HEK293 (cell line): Measurements from ENCODE around the gene PUDP.

Experiments
- CTCF ChIA-PET: fragments of 350-600 bp; formaldehyde crosslinking; extraction: SDS; loops from one replicate; lab custom pipeline; 2021; ENCODE audit warnings: antibody characterized with exemption; lab: Yijun Ruan, JAX
- POLR2A ChIA-PET: fragments of 300-600 bp; formaldehyde crosslinking; extraction: SDS; loops from one replicate; lab custom pipeline; 2020; ENCODE audit warnings: antibody characterized with exemption, inconsistent platforms; lab: Yijun Ruan, JAX
- H3K27ac ChIP-seq: fragments of 200-500 bp; sonication (Bioruptor generic); 2 replicates; pipeline ENCODE4 v1.5.1; 2014; ENCODE audit warnings: low read depth, low read length, control low read depth, inconsistent platforms; ENCODE audit errors: extremely low read depth
- H3K36me3 ChIP-seq, 2 experiments: fragments of 200-500 bp in 1 of 2; sonication (Bioruptor generic) in 1 of 2; 1 replicate in 1 of 2; 2 replicates in 1 of 2; pipeline ENCODE4 v1.5.1; 2014 to 2017; ENCODE audit warnings: inconsistent platforms in 2 of 2, low read length in 2 of 2; ENCODE audit not compliant: control insufficient read depth in 2 of 2, insufficient read depth in 1 of 2
- H3K4me1 ChIP-seq: fragments of 200-500 bp; sonication (Bioruptor generic); 2 replicates; pipeline ENCODE4 v1.5.1; 2014; ENCODE audit warnings: mild to moderate bottlenecking, low read length, inconsistent platforms; ENCODE audit not compliant: control insufficient read depth, insufficient read depth
- H3K4me3 ChIP-seq: 2 replicates; pipeline ENCODE4 v1.5.1; 2011; ENCODE audit warnings: low read depth, mild to moderate bottlenecking, control low read depth, low read length, moderate library complexity
- H3K9me3 ChIP-seq: fragments of 200-500 bp; sonication (Bioruptor generic); 2 replicates; pipeline ENCODE4 v1.5.1; 2014; ENCODE audit warnings: low read depth, low read length, inconsistent platforms; ENCODE audit not compliant: control insufficient read depth, insufficient read depth
- GFI1B ChIP-seq: fragments of 450-650 bp; formaldehyde crosslinking; IDR thresholded peaks from 2 replicates; pipeline ENCODE4 v1.5.1; 2016; ENCODE audit warnings: missing biosample characterization, missing genetic modification characterization
- GLI4 ChIP-seq: fragments of 450-650 bp; formaldehyde crosslinking; IDR thresholded peaks from 2 replicates; pipeline ENCODE4 v1.5.1; 2016; ENCODE audit warnings: missing biosample characterization, missing genetic modification characterization
- GLIS2 ChIP-seq: fragments of 450-650 bp; formaldehyde crosslinking; IDR thresholded peaks from 2 replicates; pipeline ENCODE4 v1.5.1; 2016; ENCODE audit warnings: missing biosample characterization, missing genetic modification characterization
- HOXA7 ChIP-seq: sonication (generic); formaldehyde crosslinking; IDR thresholded peaks from 2 replicates; pipeline ENCODE4 v1.8.1; 2022; ENCODE audit warnings: missing genetic modification reagents, borderline replicate concordance
- OVOL3 ChIP-seq: fragments of 450-650 bp; formaldehyde crosslinking; IDR thresholded peaks from 2 replicates; pipeline ENCODE4 v1.5.1; 2016; ENCODE audit warnings: missing biosample characterization, missing genetic modification characterization
- SP7 ChIP-seq: fragments of 450-650 bp; formaldehyde crosslinking; IDR thresholded peaks from 2 replicates; pipeline ENCODE4 v1.5.1; 2016; ENCODE audit warnings: missing biosample characterization, missing genetic modification characterization
- ZBTB10 ChIP-seq: fragments of 450-650 bp; formaldehyde crosslinking; IDR thresholded peaks from 2 replicates; pipeline ENCODE4 v1.5.1; 2016; ENCODE audit warnings: missing biosample characterization, missing genetic modification characterization
- ZNF112 ChIP-seq: fragments of 450-650 bp; formaldehyde crosslinking; IDR thresholded peaks from 2 replicates; pipeline ENCODE4 v1.5.0; 2017; ENCODE audit warnings: missing biosample characterization, missing genetic modification characterization
- ZNF132 ChIP-seq: fragments of 450-650 bp; formaldehyde crosslinking; IDR thresholded peaks from 2 replicates; pipeline ENCODE4 v1.5.1; 2017; ENCODE audit warnings: missing biosample characterization, missing genetic modification characterization, borderline replicate concordance
- ZNF174 ChIP-seq: fragments of 450-650 bp; formaldehyde crosslinking; IDR thresholded peaks from 2 replicates; pipeline ENCODE4 v1.5.0; 2017; ENCODE audit warnings: missing biosample characterization, mild to moderate bottlenecking, missing genetic modification characterization
- ZNF19 ChIP-seq: fragments of 450-650 bp; formaldehyde crosslinking; IDR thresholded peaks from 2 replicates; pipeline ENCODE4; 2016; ENCODE audit warnings: missing biosample characterization, missing genetic modification characterization, low read depth
- ZNF311 ChIP-seq: fragments of 450-650 bp; formaldehyde crosslinking; IDR thresholded peaks from 2 replicates; pipeline ENCODE4 v1.5.1; 2017; ENCODE audit warnings: missing biosample characterization, missing genetic modification characterization, borderline replicate concordance
- ZNF324 ChIP-seq: fragments of 450-650 bp; formaldehyde crosslinking; IDR thresholded peaks from 2 replicates; pipeline ENCODE4 v1.5.1; 2016; ENCODE audit warnings: missing biosample characterization, missing genetic modification characterization
- ZNF362 ChIP-seq: fragments of 450-650 bp; formaldehyde crosslinking; IDR thresholded peaks from 2 replicates; pipeline ENCODE4 v1.5.1; 2016; ENCODE audit warnings: missing biosample characterization, missing genetic modification characterization
- ZNF366 ChIP-seq: fragments of 450-650 bp; formaldehyde crosslinking; conservative IDR thresholded peaks from 2 replicates; pipeline ENCODE4 v1.5.1; 2016; ENCODE audit warnings: missing biosample characterization, missing genetic modification characterization
- ZNF423 ChIP-seq: fragments of 450-650 bp; formaldehyde crosslinking; IDR thresholded peaks from 2 replicates; pipeline ENCODE4 v1.5.1; 2016; ENCODE audit warnings: missing biosample characterization, missing genetic modification characterization
- ZNF449 ChIP-seq: fragments of 450-650 bp; formaldehyde crosslinking; IDR thresholded peaks from 2 replicates; pipeline ENCODE4 v1.5.1; 2017; ENCODE audit warnings: missing biosample characterization, mild to moderate bottlenecking, missing genetic modification characterization, moderate library complexity
- ZNF473 ChIP-seq: fragments of 450-650 bp; formaldehyde crosslinking; IDR thresholded peaks from 2 replicates; pipeline ENCODE4 v1.5.1; 2017; ENCODE audit warnings: missing biosample characterization, missing genetic modification characterization
- ZNF514 ChIP-seq: fragments of 450-650 bp; formaldehyde crosslinking; IDR thresholded peaks from 2 replicates; pipeline ENCODE4 v1.5.1; 2016; ENCODE audit warnings: missing biosample characterization, missing genetic modification characterization
- ZNF521 ChIP-seq: fragments of 450-650 bp; formaldehyde crosslinking; IDR thresholded peaks from 2 replicates; pipeline ENCODE4 v1.5.1; 2017; ENCODE audit warnings: missing biosample characterization, mild to moderate bottlenecking, missing genetic modification characterization
- ZNF561 ChIP-seq: fragments of 450-650 bp; IDR thresholded peaks from 2 replicates; pipeline ENCODE4 v1.5.1; 2018; ENCODE audit warnings: missing biosample characterization, missing genetic modification characterization, borderline replicate concordance
- ZNF585B ChIP-seq: fragments of 450-650 bp; formaldehyde crosslinking; IDR thresholded peaks from 2 replicates; pipeline ENCODE4 v1.5.1; 2016; ENCODE audit warnings: missing biosample characterization, missing genetic modification characterization
- ZNF645 ChIP-seq: fragments of 450-650 bp; formaldehyde crosslinking; IDR thresholded peaks from 2 replicates; pipeline ENCODE4; 2016; ENCODE audit warnings: missing biosample characterization, missing genetic modification characterization
- ZNF777 ChIP-seq: fragments of 450-650 bp; formaldehyde crosslinking; IDR thresholded peaks from 2 replicates; pipeline ENCODE4 v1.5.1; 2017; ENCODE audit warnings: missing biosample characterization, missing genetic modification characterization, borderline replicate concordance
- ZNF830 ChIP-seq: fragments of 450-650 bp; IDR thresholded peaks from 2 replicates; pipeline ENCODE4 v1.5.0; 2018; ENCODE audit warnings: missing biosample characterization, missing genetic modification characterization, low read depth, mild to moderate bottlenecking, moderate library complexity
- ZXDB ChIP-seq: fragments of 450-650 bp; formaldehyde crosslinking; IDR thresholded peaks from 2 replicates; pipeline ENCODE4 v1.5.1; 2016; ENCODE audit warnings: missing biosample characterization, missing genetic modification characterization

The PUDP gene

GRCh38 chrX:7091923-7092322 lies 56.0 kb downstream of the PUDP start:
- POLR2A ChIA-PET = no interaction called here
- CTCF ChIA-PET = no interaction called here
- Histone ChIP-seq H3K9me3 (no peaks in the 10 kb centered on the region), H3K27ac (no peak overlapping the region), H3K4me1 (no peaks in the 10 kb centered on the region), H3K36me3 (peaks cover 0 to 3% of the 10 kb centered on the region in 2 experiments; a peak in 1 of 3 replicates), H3K4me3 (no peak overlapping the region)
- no peak for TF ChIP-seq GFI1B (tag by site-specific recombination)

- no peaks in the 10 kb centered on the region for H3K9me3 ChIP-seq
- CTCF ChIA-PET = no interaction called here
- POLR2A ChIA-PET = no interaction called here
- no peak overlapping the region for H3K27ac ChIP-seq
- TF ChIP-seq ZNF362 (no peak), ZBTB10 (tag by site-specific recombination) (no peak), ZNF324 (tag by site-specific recombination) (no peak), ZNF132 (tag by site-specific recombination) (no peak), ZNF561 (tag by site-specific recombination) (no peak), ZNF112 (tag by site-specific recombination) (no peak), ZNF311 (no peak), ZNF366 (no peak), GLI4 (tag by site-specific recombination) (no peak), ZNF514 (tag by site-specific recombination) (no peak), HOXA7 (CRISPR knock-in tag) (no peak), ZNF423 (tag by site-specific recombination) (no peak), ZNF521 (tag by site-specific recombination) (no peak), ZNF19 (tag by site-specific recombination) (no peak), OVOL3 (tag by site-specific recombination) (no peak), GFI1B (tag by site-specific recombination) (no peak)
- TF ChIP-seq, all 188 proteins: peak for 0
- Histone ChIP-seq H3K36me3 (peaks cover 0 to 3% of the 10 kb centered on the region in 2 experiments; a peak in 1 of 3 replicates), H3K4me3 (no peak overlapping the region), H3K4me1 (no peaks in the 10 kb centered on the region)
Measured at GRCh38 chrX:7090641-7091040, 57.3 kb downstream of the PUDP start.

- H3K9me3 ChIP-seq = no peaks in the 10 kb centered on the region
- POLR2A ChIA-PET = no interaction called here
- no peak overlapping the region for H3K27ac ChIP-seq
- CTCF ChIA-PET = no interaction called here
- peaks cover 0 to 6% of the 10 kb centered on the region in 2 experiments; a peak in 1 of 3 replicates for H3K36me3 ChIP-seq
- no peaks in the 10 kb centered on the region for H3K4me1 ChIP-seq
- no peak overlapping the region for H3K4me3 ChIP-seq
- no peak for TF ChIP-seq ZNF561 (tag by site-specific recombination)
- no peak for TF ChIP-seq ZNF449 (tag by site-specific recombination)
- TF ChIP-seq ZXDB (tag by site-specific recombination) = no peak
- TF ChIP-seq ZNF777 (tag by site-specific recombination) = no peak
- TF ChIP-seq ZNF830 = no peak
- TF ChIP-seq ZNF174 (tag by site-specific recombination) = no peak
- no peak for TF ChIP-seq GLIS2 (tag by site-specific recombination)
- TF ChIP-seq ZNF473 = no peak
- no peak for TF ChIP-seq ZNF645 (tag by site-specific recombination)
- no peak for TF ChIP-seq ZNF585B (tag by site-specific recombination)
- no peak for TF ChIP-seq HOXA7 (CRISPR knock-in tag)
- no peak for TF ChIP-seq SP7 (tag by site-specific recombination)
Measured at GRCh38 chrX:7088968-7089615, 58.9 kb downstream of the PUDP start.
